H7 (cell line): Measurements from ENCODE around the gene ZNF641. TPM values are rescaled to one million over a fixed set of nuclear protein-coding genes. Genes with fewer than 3 reads are reported as not detected.
"Not testable (repeated sequence)": the region's sequence is repeated elsewhere in the genome, so short reads cannot be mapped to it uniquely, and the experiment has no call there.

ENCODE experiments used
- DNase-seq: peaks from one replicate; pipeline ENCODE4 v3.0.0; 2012
- H3K27me3 ChIP-seq: 2 replicates; pipeline ENCODE4 v1.6.0; 2011; ENCODE audit warnings: mild to moderate bottlenecking, low read length; ENCODE audit not compliant: control insufficient read depth, insufficient read depth
- H3K36me3 ChIP-seq: replicated peaks from 2 replicates; pipeline ENCODE4 v1.5.1; 2011; ENCODE audit warnings: low read length; ENCODE audit not compliant: control insufficient read depth, insufficient read depth
- H3K4me3 ChIP-seq: 2 replicates; pipeline ENCODE4 v1.5.1; 2011; ENCODE audit warnings: low read depth, mild to moderate bottlenecking, control low read depth, low read length, moderate library complexity; ENCODE audit not compliant: insufficient read depth
- total RNA-seq: library from RNA; depleted of rRNA; stranded (reverse); fragments of >200 nt; shearing (Covaris generic); gene quantifications from 2 replicates; pipeline ENCODE4 v1.2.3, GENCODE V29; 2014

The ZNF641 gene
- total RNA-seq, 1 experiment from 2014 or later = 3.4 TPM

GRCh38 chr12:48351022-48351708, 446 bp upstream of the ZNF641 start:
- Histone ChIP-seq H3K27me3 (peaks cover 18% of the 10 kb centered on the region; the same call in 1 of the 2 replicates), H3K4me3 (peak overlapping the region; percentile 82), H3K36me3 (no peaks in the 10 kb centered on the region)
- DNase-seq = no peak

GRCh38 chr12:48349471-48349870, 1.2 kb downstream of the ZNF641 start:
- Histone ChIP-seq H3K4me3 (no peak overlapping the region), H3K36me3 (no peaks in the 10 kb centered on the region), H3K27me3 (peaks cover 13% of the 10 kb centered on the region; the same call in 1 of the 2 replicates)
- DNase-seq = no peak

- no peak for DNase-seq
- Histone ChIP-seq H3K4me3 (no peak overlapping the region), H3K27me3 (no peaks in the 10 kb centered on the region; the same call in 1 of the 2 replicates), H3K36me3 (no peaks in the 10 kb centered on the region)
Observed at GRCh38 chr12:48342980-48343379, 7.7 kb downstream of the ZNF641 start.

GRCh38 chr12:48340943-48341342, 9.8 kb downstream of the ZNF641 start:
- DNase-seq = no peak
- H3K4me3 ChIP-seq = no peak overlapping the region
- no peaks in the 10 kb centered on the region; the same call in 1 of the 2 replicates for H3K27me3 ChIP-seq
- no peaks in the 10 kb centered on the region for H3K36me3 ChIP-seq

- Histone ChIP-seq H3K27me3 (peaks cover 2% of the 10 kb centered on the region; the same call in 1 of the 2 replicates), H3K4me3 (no peak overlapping the region), H3K36me3 (no peaks in the 10 kb centered on the region)
- no peak for DNase-seq
Observed at GRCh38 chr12:48339442-48340117, 11.1 kb downstream of the ZNF641 start.

GRCh38 chr12:48336564-48336963, 14.2 kb downstream of the ZNF641 start:
- Histone ChIP-seq H3K27me3 (peaks cover 2% of the 10 kb centered on the region; the same call in 1 of the 2 replicates), H3K36me3 (no peaks in the 10 kb centered on the region), H3K4me3 (no peak overlapping the region)
- peak; percentile 66 for DNase-seq

- no peak for DNase-seq
- Histone ChIP-seq H3K36me3 (no peaks in the 10 kb centered on the region), H3K4me3 (no peak overlapping the region), H3K27me3 (peaks cover 2% of the 10 kb centered on the region; the same call in 1 of the 2 replicates)
Observed at GRCh38 chr12:48336061-48336460, 14.7 kb downstream of the ZNF641 start.

- H3K36me3 ChIP-seq = no peaks in the 10 kb centered on the region
- H3K27me3 ChIP-seq = peaks cover 2% of the 10 kb centered on the region
- H3K4me3 ChIP-seq = no peak overlapping the region
- no peak for DNase-seq
Observed at GRCh38 chr12:48334808-48335207, 15.9 kb downstream of the ZNF641 start.

GRCh38 chr12:48333680-48334079, 17.0 kb downstream of the ZNF641 start:
- not testable (repeated sequence) for H3K27me3 ChIP-seq, H3K36me3 ChIP-seq, DNase-seq, H3K4me3 ChIP-seq

- Histone ChIP-seq H3K36me3 (no peaks in the 10 kb centered on the region), H3K27me3 (peaks cover 2% of the 10 kb centered on the region), H3K4me3 (no peak overlapping the region)
- DNase-seq = no peak
Observed at GRCh38 chr12:48331399-48331798, 19.3 kb downstream of the ZNF641 start.

GRCh38 chr12:48329199-48329939, 21.4 kb downstream of the ZNF641 start:
- peak; percentile 35 for DNase-seq
- H3K27me3 ChIP-seq = no peaks in the 10 kb centered on the region; the same call in none of the 2 replicates
- H3K36me3 ChIP-seq = no peaks in the 10 kb centered on the region
- H3K4me3 ChIP-seq = no peak overlapping the region

GRCh38 chr12:48316491-48316890, 34.2 kb downstream of the ZNF641 start:
- H3K36me3 ChIP-seq = no peaks in the 10 kb centered on the region
- no peak overlapping the region for H3K4me3 ChIP-seq
- H3K27me3 ChIP-seq = no peaks in the 10 kb centered on the region
- DNase-seq = no peak

- H3K27me3 ChIP-seq = peaks cover 1% of the 10 kb centered on the region; the same call in 1 of the 2 replicates
- H3K36me3 ChIP-seq = no peaks in the 10 kb centered on the region
- DNase-seq = no peak
- H3K4me3 ChIP-seq = no peak overlapping the region
Observed at GRCh38 chr12:48311313-48311712, 39.4 kb downstream of the ZNF641 start.

- DNase-seq = no peak
- no peaks in the 10 kb centered on the region for H3K36me3 ChIP-seq
- no peak overlapping the region for H3K4me3 ChIP-seq
- peaks cover 1% of the 10 kb centered on the region; the same call in 1 of the 2 replicates for H3K27me3 ChIP-seq
Observed at GRCh38 chr12:48307269-48307668, 43.5 kb downstream of the ZNF641 start.
